Astrocyte (in vitro differentiated cells and primary cell): ENCODE data around the gene DNAAF8. TPM values are rescaled to one million over a fixed set of nuclear protein-coding genes. Genes with fewer than 3 reads are reported as not detected.

Source experiments
- DNase-seq: peaks from one replicate; pipeline ENCODE4 v3.0.0-alpha.2; 2010; ENCODE audit warnings: low read depth
- FAIRE-seq: peaks from 2 replicates; lab custom pipeline; 2011; peaks lifted over from hg19 to GRCh38; lab: Jason Lieb, UNC
- H2AFZ ChIP-seq: 2 replicates; pipeline ENCODE4 v1.6.0; 2012; ENCODE audit warnings: low read depth, low read length, inconsistent platforms
- H3K27ac ChIP-seq: 2 replicates; pipeline ENCODE4 v1.5.1; 2011; ENCODE audit warnings: low read depth, low read length, inconsistent platforms
- H3K27me3 ChIP-seq: 2 replicates; pipeline ENCODE4 v1.6.0; 2011; ENCODE audit warnings: low read length, inconsistent platforms; ENCODE audit not compliant: insufficient read depth
- H3K36me3 ChIP-seq: 2 replicates; pipeline ENCODE4 v1.5.1; 2011; ENCODE audit warnings: low read length, inconsistent platforms; ENCODE audit not compliant: insufficient read depth
- H3K4me1 ChIP-seq: 2 replicates; pipeline ENCODE4 v1.5.1; 2011; ENCODE audit warnings: low read length, inconsistent platforms; ENCODE audit not compliant: insufficient read depth
- H3K4me2 ChIP-seq: 2 replicates; pipeline ENCODE4 v1.6.0; 2012; ENCODE audit warnings: low read length, inconsistent platforms
- H3K4me3 ChIP-seq: 2 replicates; pipeline ENCODE4 v1.5.1; 2011; ENCODE audit warnings: low read depth, mild to moderate bottlenecking, low read length, inconsistent platforms; ENCODE audit not compliant: insufficient read depth
- H3K79me2 ChIP-seq: 2 replicates; pipeline ENCODE4 v1.6.0; 2012; ENCODE audit warnings: mild to moderate bottlenecking, low read length, inconsistent platforms; ENCODE audit not compliant: insufficient read depth
- H3K9ac ChIP-seq: 2 replicates; pipeline ENCODE4 v1.6.0; 2012; ENCODE audit warnings: mild to moderate bottlenecking, low read length, inconsistent platforms
- H3K9me3 ChIP-seq: 2 replicates; pipeline ENCODE4 v1.5.1; 2012; ENCODE audit warnings: low read depth, mild to moderate bottlenecking, low read length, inconsistent platforms; ENCODE audit not compliant: insufficient read depth
- H4K20me1 ChIP-seq: 2 replicates; pipeline ENCODE4 v1.6.0; 2012; ENCODE audit warnings: low read length, inconsistent platforms; ENCODE audit not compliant: insufficient read depth
- H3K27ac Mint-ChIP-seq: one replicate; pipeline ENCODE4 v1.8.0; 2021; ENCODE audit warnings: mild to moderate bottlenecking, mixed read lengths; ENCODE audit not compliant: unreplicated experiment
- H3K27me3 Mint-ChIP-seq: one replicate; pipeline ENCODE4 v1.8.0; 2021; ENCODE audit warnings: low read depth, mixed read lengths; ENCODE audit not compliant: unreplicated experiment
- H3K36me3 Mint-ChIP-seq: one replicate; pipeline ENCODE4 v1.8.0; 2021; ENCODE audit warnings: low read depth, mixed read lengths; ENCODE audit not compliant: unreplicated experiment
- H3K4me1 Mint-ChIP-seq: one replicate; pipeline ENCODE4 v1.8.0; 2021; ENCODE audit warnings: low read depth, mixed read lengths; ENCODE audit not compliant: unreplicated experiment
- H3K4me3 Mint-ChIP-seq: one replicate; pipeline ENCODE4 v1.8.0; 2021; ENCODE audit warnings: mild to moderate bottlenecking, moderate library complexity, mixed read lengths; ENCODE audit not compliant: unreplicated experiment
- H3K9me3 Mint-ChIP-seq: one replicate; pipeline ENCODE4 v1.8.0; 2021; ENCODE audit warnings: mild to moderate bottlenecking, mixed read lengths; ENCODE audit not compliant: unreplicated experiment
- EZH2 ChIP-seq: IDR thresholded peaks from 2 replicates; pipeline ENCODE4 v1.6.1; 2012; ENCODE audit warnings: mild to moderate bottlenecking, low read length, inconsistent platforms; ENCODE audit not compliant: insufficient read depth
- total RNA-seq: library from RNA; stranded (reverse); gene quantifications from 2 replicates; pipeline ENCODE4 v1.2.1, GENCODE V29; 2021
- TF ChIP-seq, protein P1 (sequence below): IDR thresholded peaks from 2 replicates; pipeline ENCODE4 v1.5.1; 2011; ENCODE audit warnings: low read depth, mild to moderate bottlenecking, inconsistent platforms, low read length, moderate library complexity; ENCODE audit not compliant: insufficient read depth

The DNAAF8 gene
- total RNA-seq, 1 donor from 2014 or later, result 2.7 TPM

DNA sequence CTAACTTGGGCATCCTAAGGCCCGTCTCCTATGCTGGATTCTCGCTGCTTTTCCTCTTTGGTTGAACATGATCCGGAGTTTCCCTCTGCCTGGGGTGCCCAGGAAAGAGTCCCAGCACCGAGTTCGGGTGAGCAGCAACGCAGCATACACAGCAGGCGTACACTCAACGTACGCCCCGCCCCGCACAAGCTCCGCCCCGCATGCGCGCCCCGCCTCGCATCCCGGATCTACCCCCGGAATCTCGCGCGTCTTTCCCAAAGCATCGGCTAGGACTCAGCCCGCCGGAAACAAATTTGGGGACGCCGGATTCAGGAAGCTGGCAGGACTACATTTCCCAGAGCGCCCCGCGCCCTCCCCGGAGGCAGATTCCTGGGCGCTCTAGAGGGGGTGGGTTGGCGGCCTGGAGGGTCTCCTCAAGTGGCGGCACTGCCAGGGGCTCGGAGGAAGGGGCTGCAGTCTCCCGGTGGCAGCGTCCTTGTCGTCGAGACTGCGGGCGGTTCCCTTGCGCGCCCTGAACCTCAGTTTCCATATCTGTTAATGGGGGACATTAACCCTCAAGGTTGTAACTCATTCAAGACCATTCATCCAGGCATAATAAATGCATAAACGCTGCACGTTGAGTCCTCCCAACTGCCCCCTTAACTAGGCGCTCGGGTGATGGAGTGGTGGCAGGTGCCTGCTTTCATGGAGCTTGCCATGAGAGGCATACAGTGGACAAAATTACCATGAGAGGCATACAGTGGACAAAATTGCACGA is 34.4 kb downstream of the DNAAF8 start:
- H4K20me1 ChIP-seq, result peaks cover 6% of the 10 kb centered on the region
- no peaks in the 10 kb centered on the region for H3K9me3 ChIP-seq
- H3K4me3 ChIP-seq, result peak overlapping the region; percentile 71
- no peaks in the 10 kb centered on the region for H3K36me3 ChIP-seq
- no peaks in the 10 kb centered on the region for H3K27me3 ChIP-seq
- TF ChIP-seq, protein P1, sequence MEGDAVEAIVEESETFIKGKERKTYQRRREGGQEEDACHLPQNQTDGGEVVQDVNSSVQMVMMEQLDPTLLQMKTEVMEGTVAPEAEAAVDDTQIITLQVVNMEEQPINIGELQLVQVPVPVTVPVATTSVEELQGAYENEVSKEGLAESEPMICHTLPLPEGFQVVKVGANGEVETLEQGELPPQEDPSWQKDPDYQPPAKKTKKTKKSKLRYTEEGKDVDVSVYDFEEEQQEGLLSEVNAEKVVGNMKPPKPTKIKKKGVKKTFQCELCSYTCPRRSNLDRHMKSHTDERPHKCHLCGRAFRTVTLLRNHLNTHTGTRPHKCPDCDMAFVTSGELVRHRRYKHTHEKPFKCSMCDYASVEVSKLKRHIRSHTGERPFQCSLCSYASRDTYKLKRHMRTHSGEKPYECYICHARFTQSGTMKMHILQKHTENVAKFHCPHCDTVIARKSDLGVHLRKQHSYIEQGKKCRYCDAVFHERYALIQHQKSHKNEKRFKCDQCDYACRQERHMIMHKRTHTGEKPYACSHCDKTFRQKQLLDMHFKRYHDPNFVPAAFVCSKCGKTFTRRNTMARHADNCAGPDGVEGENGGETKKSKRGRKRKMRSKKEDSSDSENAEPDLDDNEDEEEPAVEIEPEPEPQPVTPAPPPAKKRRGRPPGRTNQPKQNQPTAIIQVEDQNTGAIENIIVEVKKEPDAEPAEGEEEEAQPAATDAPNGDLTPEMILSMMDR, result no peak
- no peak for TF ChIP-seq EZH2
- peaks cover 30% of the 10 kb centered on the region for H3K79me2 ChIP-seq
- Mint-ChIP-seq H3K27ac (peak overlapping the region; percentile 86), H3K4me1 (peaks cover 13% of the 10 kb centered on the region), H3K4me3 (peak overlapping the region; percentile 85), H3K27me3 (no peaks in the 10 kb centered on the region), H3K36me3 (peaks cover 4% of the 10 kb centered on the region), H3K9me3 (peaks cover 2% of the 10 kb centered on the region)
- FAIRE-seq, result no peak
- peak overlapping the region; percentile 74 for H3K9ac ChIP-seq
- H3K4me1 ChIP-seq, result peaks cover 7% of the 10 kb centered on the region
- peak overlapping the region; percentile 52 for H3K27ac ChIP-seq
- peak overlapping the region; percentile 94 for H2AFZ ChIP-seq
- peak; percentile 82 for DNase-seq
- peak overlapping the region; percentile 89 for H3K4me2 ChIP-seq

DNA sequence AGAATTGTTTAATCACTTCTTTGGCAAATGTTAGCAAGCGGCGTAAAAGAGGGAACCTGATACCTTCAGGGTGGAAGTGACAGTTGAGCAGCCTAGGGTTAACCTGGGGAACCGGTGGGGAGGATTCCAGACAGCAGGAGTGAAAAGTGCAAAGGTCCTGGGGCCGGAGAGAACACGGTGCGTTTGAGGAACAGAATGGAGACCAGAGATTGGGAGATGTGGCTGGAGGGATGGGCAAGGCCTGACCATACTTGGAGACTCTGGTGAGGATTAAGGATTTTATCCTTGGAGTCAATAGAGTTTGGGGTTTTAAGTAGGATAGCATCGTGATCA is 34.9 kb downstream of the DNAAF8 start:
- H2AFZ ChIP-seq, result peak overlapping the region; percentile 94
- no peak for FAIRE-seq
- Mint-ChIP-seq H3K27me3 (no peaks in the 10 kb centered on the region), H3K36me3 (no peaks in the 10 kb centered on the region), H3K4me1 (peaks cover 13% of the 10 kb centered on the region), H3K27ac (peak overlapping the region; percentile 2), H3K4me3 (peak overlapping the region; percentile 85), H3K9me3 (peaks cover 2% of the 10 kb centered on the region)
- peak overlapping the region; percentile 71 for H3K4me3 ChIP-seq
- H3K27me3 ChIP-seq, result no peaks in the 10 kb centered on the region
- peaks cover 27% of the 10 kb centered on the region for H3K79me2 ChIP-seq
- H3K36me3 ChIP-seq, result no peaks in the 10 kb centered on the region
- H3K9ac ChIP-seq, result peak overlapping the region; percentile 74
- no peak for DNase-seq
- no peaks in the 10 kb centered on the region for H3K9me3 ChIP-seq
- H3K27ac ChIP-seq, result no peak overlapping the region
- H4K20me1 ChIP-seq, result peaks cover 5% of the 10 kb centered on the region
- TF ChIP-seq, protein P1, result no peak
- TF ChIP-seq EZH2, result no peak
- peak overlapping the region; percentile 89 for H3K4me2 ChIP-seq
- peaks cover 7% of the 10 kb centered on the region for H3K4me1 ChIP-seq

DNA sequence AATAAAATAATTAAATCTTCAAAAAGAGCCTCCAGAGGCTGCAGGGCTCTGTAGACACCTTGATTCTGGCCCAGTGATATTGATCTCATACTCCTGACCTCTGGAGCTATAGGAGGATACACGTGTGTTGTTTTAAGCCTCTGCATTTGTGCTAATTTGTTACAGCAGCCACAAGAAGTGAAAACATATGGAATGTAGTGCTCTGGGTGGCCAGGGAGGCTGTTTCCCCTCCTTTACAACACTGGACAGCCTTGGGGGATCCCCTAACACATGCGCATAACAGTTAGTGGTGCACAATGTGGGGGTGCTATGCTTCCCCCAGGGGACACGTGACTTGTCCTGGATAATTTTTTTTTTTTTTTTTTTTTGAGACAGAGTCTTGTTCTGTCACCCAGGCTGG is 37.3 kb downstream of the DNAAF8 start:
- H3K27me3 ChIP-seq, result no peaks in the 10 kb centered on the region
- H4K20me1 ChIP-seq, result no peaks in the 10 kb centered on the region
- DNase-seq (no peak), FAIRE-seq (no peak)
- Mint-ChIP-seq H3K27ac (no peak overlapping the region), H3K36me3 (peaks cover 1% of the 10 kb centered on the region), H3K9me3 (peaks cover 2% of the 10 kb centered on the region), H3K27me3 (no peaks in the 10 kb centered on the region), H3K4me1 (peaks cover 5% of the 10 kb centered on the region), H3K4me3 (no peak overlapping the region)
- no peaks in the 10 kb centered on the region for H3K9me3 ChIP-seq
- H2AFZ ChIP-seq, result peak overlapping the region; percentile 23
- H3K27ac ChIP-seq, result no peak overlapping the region
- H3K4me1 ChIP-seq, result no peaks in the 10 kb centered on the region
- no peaks in the 10 kb centered on the region for H3K36me3 ChIP-seq
- H3K9ac ChIP-seq, result no peak overlapping the region
- no peak overlapping the region for H3K4me2 ChIP-seq
- H3K4me3 ChIP-seq, result no peak overlapping the region
- H3K79me2 ChIP-seq, result peaks cover 6% of the 10 kb centered on the region
- TF ChIP-seq EZH2, result no peak
- TF ChIP-seq, protein P1, result no peak
